Measurements from ENCODE around the gene CDH24. TPM values are rescaled to one million over a fixed set of nuclear protein-coding genes. Genes with fewer than 3 reads are reported as not detected.

The CDH24 gene
- total and polyA plus RNA-seq, 2 of the 13 experiments (the other 11 are each of a cell fraction or from before 2014, with no cell fraction given), result 0.69 to 0.99 TPM

DNA sequence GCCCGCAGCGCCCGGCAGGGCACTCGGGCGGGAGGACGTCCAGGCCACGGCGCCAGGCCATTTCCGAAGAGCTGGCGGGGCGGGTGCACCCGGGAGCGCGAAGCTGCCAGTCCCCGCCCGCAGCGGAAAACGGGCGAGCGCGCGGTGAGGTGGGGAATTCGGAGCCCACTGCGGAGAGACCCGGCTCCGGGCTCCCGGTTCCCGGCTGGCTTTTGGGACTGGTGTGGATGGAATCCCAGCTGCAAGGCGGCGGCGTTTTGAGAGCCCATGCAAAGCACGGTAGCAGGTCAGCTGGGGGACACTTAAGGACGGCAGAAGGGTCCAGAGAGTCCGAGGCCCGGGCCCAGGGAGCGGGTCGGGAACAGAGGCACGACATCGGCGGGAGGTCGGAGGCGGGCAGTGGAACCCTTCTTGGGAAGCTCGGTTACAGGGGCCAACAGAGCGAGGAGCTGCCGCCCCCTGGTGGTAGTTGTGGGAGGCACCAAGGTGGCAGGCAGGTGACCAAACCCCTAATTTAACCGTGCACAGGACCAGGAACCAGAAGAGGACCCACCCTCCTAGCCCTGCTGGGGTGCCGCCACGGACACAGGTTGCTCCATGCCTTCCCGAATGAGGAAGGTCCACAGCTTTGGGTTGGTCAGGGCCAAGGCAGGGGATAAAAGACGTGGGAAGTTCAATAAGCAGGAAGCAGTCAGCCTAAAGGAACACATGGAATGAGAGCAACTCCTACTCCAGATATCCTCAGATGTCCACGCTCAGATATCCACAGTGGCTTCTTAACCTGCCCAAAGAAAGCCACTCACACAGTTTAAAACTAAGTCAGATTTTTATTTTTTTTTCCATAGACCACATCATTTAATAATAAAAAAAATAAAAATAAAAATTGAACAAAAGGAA, 685 bp upstream of the CDH24 start (continued):
- TF ChIP-seq ZNF670 (CRISPR knock-in tag; IDR thresholded peaks at IDR 0.05; ENCODE audit: borderline replicate concordance) (no peak), SP2 (CRISPR knock-in tag; IDR thresholded peaks at IDR 0.05) (peak; percentile 43; the same call in 1 of the 2 replicates), ZNF224 (CRISPR knock-in tag; IDR thresholded peaks at IDR 0.05) (no peak), ZNF274 (CRISPR knock-in tag; IDR thresholded peaks at IDR 0.05) (peak; percentile 84; the same call in 1 of the 2 replicates), NR2F1 (CRISPR knock-in tag; IDR thresholded peaks at IDR 0.05) (0 out of 4 replicates have a peak, but pooled peaks of 1 of the 2 experiments have one; percentile 5), NONO (IDR thresholded peaks at IDR 0.05) (no peak), NONO (CRISPR knock-in tag; conservative IDR thresholded peaks at IDR 0.05) (peak; percentile 94), ZNF572 (CRISPR knock-in tag; IDR thresholded peaks at IDR 0.05) (peak; percentile 99), JUNB (CRISPR knock-in tag; IDR thresholded peaks at IDR 0.05; ENCODE audit: borderline replicate concordance) (no peak), ZSCAN9 (CRISPR knock-in tag; IDR thresholded peaks at IDR 0.05; ENCODE audit: borderline replicate concordance) (0 out of 2 replicates have a peak, but pooled peaks have one; percentile 79), ZNF234 (CRISPR knock-in tag; conservative IDR thresholded peaks at IDR 0.05) (0 out of 2 replicates have a peak, but pooled peaks have one; percentile 72), U2AF2 (IDR thresholded peaks at IDR 0.05; ENCODE audit: low read depth, low read length) (no peak), MTA1 (CRISPR knock-in tag; IDR thresholded peaks at IDR 0.05; ENCODE audit: borderline replicate concordance) (peak; percentile 93; the same call in 1 of the 2 replicates), ZFYVE20 (CRISPR knock-in tag; IDR thresholded peaks at IDR 0.05; ENCODE audit: borderline replicate concordance, low read depth) (no peak), KAT2B (IDR thresholded peaks at IDR 0.05; ENCODE audit: borderline replicate concordance, low read depth, low read length) (no peak), NBN (conservative IDR thresholded peaks at IDR 0.05) (no peak), TGIF2 (CRISPR knock-in tag; IDR thresholded peaks at IDR 0.05) (no peak), TEAD2 (CRISPR knock-in tag; IDR thresholded peaks at IDR 0.05) (peak; percentile 86; the same call in 1 of the 2 replicates), TARDBP (CRISPR knock-in tag; IDR thresholded peaks at IDR 0.05) (peak; percentile 84), STAG1 (CRISPR knock-in tag; IDR thresholded peaks at IDR 0.05) (peak; percentile 96), MBNL3 (CRISPR knock-in tag; conservative IDR thresholded peaks at IDR 0.05) (no peak), EEA1 (CRISPR knock-in tag; IDR thresholded peaks at IDR 0.05; ENCODE audit: borderline replicate concordance) (peak; percentile 37; the same call in 1 of the 2 replicates), CBFB (CRISPR knock-in tag; IDR thresholded peaks at IDR 0.05) (peak; percentile 67; the same call in 1 of the 2 replicates), RFX3 (CRISPR knock-in tag; IDR thresholded peaks at IDR 0.05) (no peak), ZNF207 (IDR thresholded peaks at IDR 0.05; ENCODE audit: borderline replicate concordance) (no peak), NCOA1 (CRISPR knock-in tag; IDR thresholded peaks at IDR 0.05) (peak; percentile 89; the same call in 1 of the 2 replicates), NFE2L1 (CRISPR knock-in tag; IDR thresholded peaks at IDR 0.05; ENCODE audit: borderline replicate concordance) (peak; percentile 82; the same call in 1 of the 2 replicates), ZNF678 (CRISPR knock-in tag; IDR thresholded peaks at IDR 0.05) (no peak; the same call in none of the 2 replicates), ZNF792 (CRISPR knock-in tag; IDR thresholded peaks at IDR 0.05) (peak; percentile 92), CHCHD3 (CRISPR knock-in tag; IDR thresholded peaks at IDR 0.05) (0 out of 2 replicates have a peak, but pooled peaks have one; percentile 36)
- TF ChIP-seq, protein P1, sequence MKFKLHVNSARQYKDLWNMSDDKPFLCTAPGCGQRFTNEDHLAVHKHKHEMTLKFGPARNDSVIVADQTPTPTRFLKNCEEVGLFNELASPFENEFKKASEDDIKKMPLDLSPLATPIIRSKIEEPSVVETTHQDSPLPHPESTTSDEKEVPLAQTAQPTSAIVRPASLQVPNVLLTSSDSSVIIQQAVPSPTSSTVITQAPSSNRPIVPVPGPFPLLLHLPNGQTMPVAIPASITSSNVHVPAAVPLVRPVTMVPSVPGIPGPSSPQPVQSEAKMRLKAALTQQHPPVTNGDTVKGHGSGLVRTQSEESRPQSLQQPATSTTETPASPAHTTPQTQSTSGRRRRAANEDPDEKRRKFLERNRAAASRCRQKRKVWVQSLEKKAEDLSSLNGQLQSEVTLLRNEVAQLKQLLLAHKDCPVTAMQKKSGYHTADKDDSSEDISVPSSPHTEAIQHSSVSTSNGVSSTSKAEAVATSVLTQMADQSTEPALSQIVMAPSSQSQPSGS (CRISPR knock-in tag; IDR thresholded peaks at IDR 0.05), result peak; percentile 74; the same call in 1 of the 2 replicates
